Spinal cord (tissue), 10 donors: Measurements from ENCODE around the gene ZBP1. TPM values are rescaled to one million over a fixed set of nuclear protein-coding genes. Genes with fewer than 3 reads are reported as not detected.

Source experiments
- DNase-seq, 6 donors: peaks; one replicate each; pipeline versions ENCODE4 v3.0.0 to v3.0.0-alpha.2; 2013 to 2015; ENCODE audit warnings: low spot score in 6 of 6, low read depth in 4 of 6
- H3K27ac ChIP-seq: one replicate; pipeline ENCODE4 v1.5.1; 2013; ENCODE audit warnings: low read depth, low read length, control low read depth
- H3K27me3 ChIP-seq: one replicate; pipeline ENCODE4 v1.6.1; 2013; ENCODE audit warnings: low read length; ENCODE audit not compliant: control insufficient read depth, insufficient read depth
- H3K36me3 ChIP-seq: one replicate; pipeline ENCODE4 v1.6.1; 2013; ENCODE audit warnings: low read length; ENCODE audit not compliant: control insufficient read depth, insufficient read depth
- H3K4me1 ChIP-seq: one replicate; pipeline ENCODE4 v1.6.1; 2013; ENCODE audit warnings: low read length; ENCODE audit not compliant: control insufficient read depth, insufficient read depth
- H3K4me3 ChIP-seq: one replicate; pipeline ENCODE4 v1.5.1; 2013; ENCODE audit warnings: low read depth, low read length, control low read depth
- H3K9me3 ChIP-seq: one replicate; pipeline ENCODE4 v1.6.1; 2013; ENCODE audit warnings: low read length; ENCODE audit not compliant: control insufficient read depth, insufficient read depth
- WGBS: methylation state at CpG from one replicate; pipeline ENCODE4 v1.1.5; 2013; ENCODE audit warnings: missing lambda C conversion rate; ENCODE audit not compliant: insufficient coverage; 5-methylcytosine and 5-hydroxymethylcytosine counted together
- polyA plus RNA-seq, 2 donors: library from polyadenylated mRNA; unstranded; fragments of 120-200 nt; gene quantifications; one replicate each; pipeline ENCODE4 v1.2.1, GENCODE V29; 2013; ENCODE audit not compliant: insufficient read length in 2 of 2
- total RNA-seq, 2 donors: library from RNA; depleted of rRNA in 1 of 2; stranded (reverse); fragments of 120-200 nt in 1 of 2; fragments of >200 nt in 1 of 2; gene quantifications; one replicate each; pipeline versions ENCODE4 v1.2.3 to v1.2.4, GENCODE V29; 2013 to 2014
- donor health status: healthy.

ZBP1 gene
- total and polyA plus RNA-seq, 4 donors: 0.06 to 0.20 (median 0.14) TPM; not detected in 1

- H3K36me3 ChIP-seq: no peaks in the 10 kb centered on the region
- DNase-seq: no peak
- H3K4me1 ChIP-seq: peaks cover 46% of the 10 kb centered on the region
- WGBS: 85% methylated on average over 13 of the region's 14 CpGs
- no peak overlapping the region for H3K4me3 ChIP-seq
- no peaks in the 10 kb centered on the region for H3K9me3 ChIP-seq
- H3K27me3 ChIP-seq: peaks cover 6% of the 10 kb centered on the region
- no peak overlapping the region for H3K27ac ChIP-seq
These were observed 38.8 kb downstream of the ZBP1 start for GRCh38 chr20:57581202-57582028.

- peaks cover 6% of the 10 kb centered on the region for H3K27me3 ChIP-seq
- H3K9me3 ChIP-seq: no peaks in the 10 kb centered on the region
- no peak overlapping the region for H3K4me3 ChIP-seq
- peaks cover 39% of the 10 kb centered on the region for H3K4me1 ChIP-seq
- H3K36me3 ChIP-seq: no peaks in the 10 kb centered on the region
- DNase-seq: peak in 1 of 6 donors; percentile 14
- WGBS: 91% methylated on average over 12 of the region's 13 CpGs
- no peak overlapping the region for H3K27ac ChIP-seq
These were observed 39.6 kb downstream of the ZBP1 start for GRCh38 chr20:57580478-57581201.

GRCh38 chr20:57579898-57580447, 40.3 kb downstream of the ZBP1 start:
- Histone ChIP-seq H3K27me3 (peaks cover 6% of the 10 kb centered on the region), H3K36me3 (no peaks in the 10 kb centered on the region), H3K4me3 (no peak overlapping the region), H3K27ac (no peak overlapping the region), H3K4me1 (peaks cover 37% of the 10 kb centered on the region), H3K9me3 (no peaks in the 10 kb centered on the region)
- DNase-seq: peak in 1 of 6 donors; percentile 90
- 23% methylated on average over 15 of the region's 21 CpGs for WGBS

- 51% methylated on average over 11 of the region's 11 CpGs for WGBS
- no peaks in the 10 kb centered on the region for H3K9me3 ChIP-seq
- H3K36me3 ChIP-seq: no peaks in the 10 kb centered on the region
- no peak overlapping the region for H3K27ac ChIP-seq
- no peak overlapping the region for H3K4me3 ChIP-seq
- no peak for DNase-seq
- H3K27me3 ChIP-seq: peaks cover 6% of the 10 kb centered on the region
- peaks cover 37% of the 10 kb centered on the region for H3K4me1 ChIP-seq
These were observed 40.8 kb downstream of the ZBP1 start for GRCh38 chr20:57579331-57579897.

GRCh38 chr20:57578476-57579165, 41.6 kb downstream of the ZBP1 start:
- Histone ChIP-seq H3K9me3 (no peaks in the 10 kb centered on the region), H3K27me3 (peaks cover 6% of the 10 kb centered on the region), H3K27ac (no peak overlapping the region), H3K4me1 (peaks cover 36% of the 10 kb centered on the region), H3K36me3 (no peaks in the 10 kb centered on the region), H3K4me3 (no peak overlapping the region)
- WGBS: 83% methylated on average over 10 of the region's 10 CpGs
- DNase-seq: no peak

GRCh38 chr20:57577679-57578475, 42.3 kb downstream of the ZBP1 start:
- Histone ChIP-seq H3K27me3 (peaks cover 6% of the 10 kb centered on the region), H3K4me3 (no peak overlapping the region), H3K36me3 (no peaks in the 10 kb centered on the region), H3K9me3 (no peaks in the 10 kb centered on the region), H3K27ac (no peak overlapping the region), H3K4me1 (peaks cover 34% of the 10 kb centered on the region)
- DNase-seq: no peak
- WGBS: 91% methylated on average over 5 of the region's 10 CpGs

- Histone ChIP-seq H3K4me3 (no peak overlapping the region), H3K4me1 (peaks cover 27% of the 10 kb centered on the region), H3K36me3 (no peaks in the 10 kb centered on the region), H3K9me3 (no peaks in the 10 kb centered on the region), H3K27me3 (peaks cover 6% of the 10 kb centered on the region), H3K27ac (no peak overlapping the region)
- peak in 1 of 6 donors; percentile 21 for DNase-seq
- WGBS: 80% methylated on average over 5 of the region's 6 CpGs
These were observed 43.3 kb downstream of the ZBP1 start for GRCh38 chr20:57576617-57577550.

GRCh38 chr20:57576002-57576401, 44.2 kb downstream of the ZBP1 start:
- no peak for DNase-seq
- H3K4me3 ChIP-seq: no peak overlapping the region
- H3K36me3 ChIP-seq: no peaks in the 10 kb centered on the region
- H3K27me3 ChIP-seq: peaks cover 6% of the 10 kb centered on the region
- WGBS: 64% methylated on average over 1 of the region's 2 CpGs
- no peak overlapping the region for H3K27ac ChIP-seq
- H3K4me1 ChIP-seq: peaks cover 23% of the 10 kb centered on the region
- H3K9me3 ChIP-seq: no peaks in the 10 kb centered on the region
